Activated T-helper 17 cell treated with anti-CD3 and anti-CD28 coated beads, Interleukin-2, amount 50 U/mL, for 72 hours (primary cell): ENCODE results near the gene CALN1. TPM values are rescaled to one million over a fixed set of nuclear protein-coding genes. Genes with fewer than 3 reads are reported as not detected.

Experiments used
- ATAC-seq: fragments of 150-1000 bp; cut with Tn5 transposase; replicated peaks from 2 replicates; pipeline ENCODE4 v1.10.0; 2021; ENCODE audit warnings: mild to moderate bottlenecking, moderate library complexity
- H3K27ac Mint-ChIP-seq: one replicate; pipeline ENCODE4 v1.8.0; 2022; ENCODE audit warnings: mixed read lengths
- H3K27me3 Mint-ChIP-seq: one replicate; pipeline ENCODE4 v1.8.0; 2022; ENCODE audit warnings: mixed read lengths
- H3K36me3 Mint-ChIP-seq: one replicate; pipeline ENCODE4 v1.8.0; 2022; ENCODE audit warnings: low read depth, mild to moderate bottlenecking, mixed read lengths
- H3K4me1 Mint-ChIP-seq: one replicate; pipeline ENCODE4 v1.8.0; 2022; ENCODE audit warnings: mixed read lengths
- H3K4me3 Mint-ChIP-seq: one replicate; pipeline ENCODE4 v1.8.0; 2022; ENCODE audit warnings: mild to moderate bottlenecking, mixed read lengths
- H3K9me3 Mint-ChIP-seq: one replicate; pipeline ENCODE4 v1.8.0; 2022; ENCODE audit warnings: mixed read lengths
- total RNA-seq, 2 donors: library from RNA; stranded (reverse); gene quantifications; one replicate each; pipeline ENCODE4 v1.2.3, GENCODE V29; 2022

Gene CALN1
- total RNA-seq, 2 donors from 2014 or later = not detected

- Mint-ChIP-seq H3K27ac (no peak overlapping the region), H3K36me3 (no peaks in the 10 kb centered on the region), H3K4me1 (no peaks in the 10 kb centered on the region), H3K9me3 (peaks cover 4% of the 10 kb centered on the region), H3K27me3 (no peaks in the 10 kb centered on the region), H3K4me3 (no peak overlapping the region)
- no peak for ATAC-seq
These were observed 397.0 kb downstream of the CALN1 start for GRCh38 chr7:72015136-72015535.

DNA sequence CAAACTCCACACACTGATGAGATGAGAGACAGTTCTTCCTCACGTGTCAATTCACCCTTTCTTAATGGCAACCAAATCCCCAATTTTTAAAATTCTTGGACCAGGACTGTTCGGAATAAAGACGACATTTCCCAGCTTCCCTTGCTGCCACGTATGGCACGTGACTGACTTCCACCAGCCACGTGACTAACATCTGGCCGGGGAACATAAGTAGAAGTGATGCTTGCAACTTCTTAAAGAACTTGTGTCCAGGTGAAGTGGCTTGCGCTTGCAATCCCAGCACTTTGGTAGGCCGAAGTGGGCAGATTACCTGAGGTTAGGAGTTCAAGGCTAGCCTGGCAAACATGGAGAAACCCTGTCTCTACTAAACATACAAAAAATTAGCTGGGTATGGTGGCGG lies 405.1 kb downstream of the CALN1 start:
- Mint-ChIP-seq H3K4me3 (no peak overlapping the region), H3K4me1 (no peaks in the 10 kb centered on the region), H3K36me3 (no peaks in the 10 kb centered on the region), H3K9me3 (peaks cover 7% of the 10 kb centered on the region), H3K27ac (no peak overlapping the region), H3K27me3 (no peaks in the 10 kb centered on the region)
- no peak for ATAC-seq

DNA sequence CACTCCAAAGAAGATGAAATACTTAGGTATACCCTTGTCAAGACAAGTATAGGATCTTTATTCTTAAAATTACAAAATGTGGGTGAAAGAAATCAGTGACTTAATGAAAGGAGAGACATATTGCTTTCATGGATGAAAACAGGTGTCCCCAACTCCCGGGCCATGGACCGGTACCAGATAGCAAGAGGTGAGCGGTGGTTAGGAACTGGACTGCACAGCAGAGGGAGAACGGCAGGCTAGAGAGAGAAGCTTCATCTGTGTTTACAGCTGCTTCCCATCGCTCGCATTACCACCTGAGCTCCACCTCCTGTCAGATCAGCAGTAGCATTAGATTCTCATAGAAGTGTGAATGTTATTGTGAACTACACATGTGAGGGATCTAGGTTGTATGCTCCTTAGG lies 408.9 kb downstream of the CALN1 start:
- Mint-ChIP-seq H3K27me3 (no peaks in the 10 kb centered on the region), H3K27ac (no peak overlapping the region), H3K9me3 (peaks cover 3% of the 10 kb centered on the region), H3K4me1 (no peaks in the 10 kb centered on the region), H3K4me3 (no peak overlapping the region), H3K36me3 (no peaks in the 10 kb centered on the region)
- ATAC-seq = no peak

- Mint-ChIP-seq H3K9me3 (no peaks in the 10 kb centered on the region), H3K27me3 (no peaks in the 10 kb centered on the region), H3K36me3 (no peaks in the 10 kb centered on the region), H3K4me1 (no peaks in the 10 kb centered on the region), H3K4me3 (no peak overlapping the region), H3K27ac (no peak overlapping the region)
- no peak for ATAC-seq
These were observed 416.0 kb downstream of the CALN1 start for GRCh38 chr7:71996141-71996540.

DNA sequence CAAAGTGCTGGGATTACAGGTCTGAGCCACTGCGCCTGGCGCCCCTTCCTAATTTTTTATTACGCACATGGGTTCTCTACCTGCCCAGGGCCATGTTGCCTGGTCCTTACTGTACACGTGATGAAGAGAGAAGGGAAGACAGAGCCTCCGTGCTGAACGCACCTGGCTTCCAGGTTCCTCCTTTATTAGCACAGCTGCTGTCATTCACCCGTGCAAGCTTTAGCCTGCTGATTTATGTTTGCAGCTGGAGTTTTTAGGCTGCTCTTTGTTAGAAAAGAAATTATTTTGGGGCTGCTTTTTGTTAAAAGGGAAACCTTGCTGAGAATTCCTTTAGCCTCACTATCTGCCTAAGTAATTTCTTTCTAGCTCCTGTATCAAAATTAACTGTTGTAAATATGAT lies 417.0 kb downstream of the CALN1 start:
- no peaks in the 10 kb centered on the region for H3K27me3 Mint-ChIP-seq
- no peaks in the 10 kb centered on the region for H3K36me3 Mint-ChIP-seq
- no peak overlapping the region for H3K4me3 Mint-ChIP-seq
- no peak for ATAC-seq
- no peak overlapping the region for H3K27ac Mint-ChIP-seq
- no peaks in the 10 kb centered on the region for H3K4me1 Mint-ChIP-seq
- H3K9me3 Mint-ChIP-seq = peaks cover 3% of the 10 kb centered on the region

DNA sequence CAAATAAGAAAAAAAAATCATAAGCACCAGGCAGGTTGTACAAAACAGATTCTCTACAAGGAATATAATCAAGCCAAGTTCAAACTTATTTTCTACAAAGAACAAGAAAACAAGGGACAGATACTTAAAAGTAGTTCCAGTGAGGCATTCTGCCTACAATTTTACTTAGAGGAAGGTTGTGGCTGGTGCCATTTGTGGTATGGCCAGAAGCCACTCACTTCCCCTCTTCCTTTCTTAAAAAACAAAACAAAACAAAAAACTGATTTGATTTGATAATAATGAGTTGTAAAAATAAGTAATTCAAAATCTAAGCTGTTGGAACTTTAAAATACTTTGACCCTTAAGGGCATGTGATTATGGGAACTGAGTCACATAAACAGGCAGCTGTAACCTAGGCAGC lies 420.6 kb downstream of the CALN1 start:
- no peaks in the 10 kb centered on the region for H3K4me1 Mint-ChIP-seq
- peaks cover 7% of the 10 kb centered on the region for H3K9me3 Mint-ChIP-seq
- no peaks in the 10 kb centered on the region for H3K27me3 Mint-ChIP-seq
- no peak overlapping the region for H3K27ac Mint-ChIP-seq
- H3K36me3 Mint-ChIP-seq = no peaks in the 10 kb centered on the region
- H3K4me3 Mint-ChIP-seq = no peak overlapping the region
- ATAC-seq = no peak

GRCh38 chr7:71990138-71990462 lies 422.0 kb downstream of the CALN1 start:
- peaks cover 7% of the 10 kb centered on the region for H3K9me3 Mint-ChIP-seq
- H3K4me3 Mint-ChIP-seq = no peak overlapping the region
- no peaks in the 10 kb centered on the region for H3K27me3 Mint-ChIP-seq
- no peak for ATAC-seq
- H3K36me3 Mint-ChIP-seq = no peaks in the 10 kb centered on the region
- no peaks in the 10 kb centered on the region for H3K4me1 Mint-ChIP-seq
- H3K27ac Mint-ChIP-seq = no peak overlapping the region

DNA sequence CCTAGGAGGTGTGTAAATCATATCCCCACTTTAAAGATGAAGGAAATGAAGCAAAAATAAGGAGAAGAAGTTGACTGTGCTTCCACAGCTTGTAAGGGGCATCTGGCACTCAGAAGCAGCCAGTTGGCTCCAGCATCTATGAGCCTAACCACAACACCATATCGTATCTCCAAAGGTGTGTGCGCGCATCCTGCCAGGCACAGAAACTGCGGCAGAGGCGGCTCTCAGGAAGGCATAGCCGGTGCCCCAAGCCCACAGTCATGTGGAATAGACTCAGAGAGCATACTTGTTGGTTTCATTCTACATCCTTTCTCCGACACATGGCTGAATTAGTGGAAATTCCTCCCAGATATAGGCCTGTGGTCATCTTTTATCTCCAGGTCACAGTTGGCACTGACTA lies 423.9 kb downstream of the CALN1 start:
- H3K27me3 Mint-ChIP-seq = peaks cover 6% of the 10 kb centered on the region
- no peaks in the 10 kb centered on the region for H3K4me1 Mint-ChIP-seq
- peaks cover 19% of the 10 kb centered on the region for H3K9me3 Mint-ChIP-seq
- no peaks in the 10 kb centered on the region for H3K36me3 Mint-ChIP-seq
- no peak overlapping the region for H3K27ac Mint-ChIP-seq
- no peak overlapping the region for H3K4me3 Mint-ChIP-seq
- ATAC-seq = no peak

GRCh38 chr7:71987200-71987767 lies 424.9 kb downstream of the CALN1 start:
- Mint-ChIP-seq H3K9me3 (peaks cover 21% of the 10 kb centered on the region), H3K27ac (no peak overlapping the region), H3K4me1 (no peaks in the 10 kb centered on the region), H3K4me3 (no peak overlapping the region), H3K36me3 (no peaks in the 10 kb centered on the region), H3K27me3 (peaks cover 6% of the 10 kb centered on the region)
- no peak for ATAC-seq

DNA sequence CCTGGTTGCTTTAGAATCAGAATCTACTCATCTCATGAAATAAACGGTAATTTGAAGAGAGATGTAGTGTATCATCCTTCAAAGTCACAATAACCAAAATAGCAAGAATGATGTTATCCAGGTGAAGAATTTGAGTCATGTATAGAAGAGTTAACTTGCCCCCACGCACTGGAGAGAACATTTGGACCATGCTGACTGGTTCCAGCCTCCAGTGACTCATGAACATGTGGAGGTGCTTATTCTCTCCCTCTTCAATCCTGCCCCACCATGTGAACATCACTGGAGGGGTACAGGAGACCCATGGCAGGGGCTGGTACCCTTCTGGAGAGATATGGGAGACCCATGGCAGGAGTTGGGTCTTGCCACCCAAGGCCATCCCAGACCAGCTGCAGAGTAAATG lies 427.8 kb downstream of the CALN1 start:
- peaks cover 15% of the 10 kb centered on the region for H3K9me3 Mint-ChIP-seq
- H3K4me1 Mint-ChIP-seq = no peaks in the 10 kb centered on the region
- peaks cover 6% of the 10 kb centered on the region for H3K27me3 Mint-ChIP-seq
- no peaks in the 10 kb centered on the region for H3K36me3 Mint-ChIP-seq
- H3K4me3 Mint-ChIP-seq = no peak overlapping the region
- H3K27ac Mint-ChIP-seq = no peak overlapping the region
- no peak for ATAC-seq

GRCh38 chr7:71982851-71983250 lies 429.3 kb downstream of the CALN1 start:
- no peak for ATAC-seq
- Mint-ChIP-seq H3K36me3 (no peaks in the 10 kb centered on the region), H3K4me3 (no peak overlapping the region), H3K9me3 (peaks cover 15% of the 10 kb centered on the region), H3K4me1 (no peaks in the 10 kb centered on the region), H3K27me3 (peaks cover 6% of the 10 kb centered on the region), H3K27ac (no peak overlapping the region)

DNA sequence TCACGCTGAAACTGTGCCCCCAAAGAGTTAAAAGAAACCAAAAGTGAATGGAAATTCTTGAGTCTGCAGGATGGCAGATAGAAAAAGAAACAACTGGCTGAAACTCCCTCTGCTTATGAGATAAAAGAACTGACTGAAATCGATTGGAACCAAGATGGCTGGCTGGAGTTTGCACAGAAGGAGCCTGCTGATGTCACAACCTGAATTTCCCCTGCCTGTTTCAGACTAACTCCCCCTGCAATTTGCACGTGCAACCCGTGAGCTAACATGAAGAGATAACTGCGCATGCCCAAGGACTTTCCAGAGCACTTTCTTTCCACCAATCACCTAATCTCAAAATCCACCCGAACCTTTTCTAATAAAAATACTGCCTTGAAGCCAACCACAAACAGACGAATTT lies 435.5 kb downstream of the CALN1 start:
- Mint-ChIP-seq H3K27ac (no peak overlapping the region), H3K36me3 (no peaks in the 10 kb centered on the region), H3K27me3 (no peaks in the 10 kb centered on the region), H3K4me3 (no peak overlapping the region), H3K4me1 (no peaks in the 10 kb centered on the region), H3K9me3 (peaks cover 5% of the 10 kb centered on the region)
- ATAC-seq = no peak

GRCh38 chr7:71974611-71975010 lies 437.5 kb downstream of the CALN1 start:
- H3K9me3 Mint-ChIP-seq = peaks cover 8% of the 10 kb centered on the region
- no peak overlapping the region for H3K27ac Mint-ChIP-seq
- ATAC-seq = no peak
- H3K4me3 Mint-ChIP-seq = no peak overlapping the region
- no peaks in the 10 kb centered on the region for H3K4me1 Mint-ChIP-seq
- no peaks in the 10 kb centered on the region for H3K36me3 Mint-ChIP-seq
- H3K27me3 Mint-ChIP-seq = no peaks in the 10 kb centered on the region

DNA sequence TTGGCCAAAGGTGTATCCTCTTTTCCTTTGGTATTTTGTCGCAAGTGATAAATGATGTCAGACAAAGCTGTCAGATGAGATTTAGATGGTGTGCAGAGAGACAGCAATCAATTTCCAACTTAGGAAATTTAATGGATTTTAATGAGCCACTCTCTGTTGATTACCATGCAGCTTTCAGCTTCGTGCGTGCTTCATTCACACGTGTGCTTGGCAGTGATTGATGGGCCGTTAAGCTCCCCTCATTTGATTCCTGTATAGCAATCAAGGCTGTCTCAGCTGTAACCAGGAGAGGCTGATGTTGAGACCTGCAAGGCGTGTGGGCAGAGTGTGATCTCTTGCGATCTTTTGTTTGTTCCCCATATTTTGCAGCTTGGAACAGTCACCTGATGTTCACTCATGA lies 439.6 kb downstream of the CALN1 start:
- ATAC-seq = no peak
- H3K36me3 Mint-ChIP-seq = no peaks in the 10 kb centered on the region
- no peaks in the 10 kb centered on the region for H3K27me3 Mint-ChIP-seq
- H3K9me3 Mint-ChIP-seq = peaks cover 8% of the 10 kb centered on the region
- no peak overlapping the region for H3K4me3 Mint-ChIP-seq
- no peaks in the 10 kb centered on the region for H3K4me1 Mint-ChIP-seq
- H3K27ac Mint-ChIP-seq = no peak overlapping the region

DNA sequence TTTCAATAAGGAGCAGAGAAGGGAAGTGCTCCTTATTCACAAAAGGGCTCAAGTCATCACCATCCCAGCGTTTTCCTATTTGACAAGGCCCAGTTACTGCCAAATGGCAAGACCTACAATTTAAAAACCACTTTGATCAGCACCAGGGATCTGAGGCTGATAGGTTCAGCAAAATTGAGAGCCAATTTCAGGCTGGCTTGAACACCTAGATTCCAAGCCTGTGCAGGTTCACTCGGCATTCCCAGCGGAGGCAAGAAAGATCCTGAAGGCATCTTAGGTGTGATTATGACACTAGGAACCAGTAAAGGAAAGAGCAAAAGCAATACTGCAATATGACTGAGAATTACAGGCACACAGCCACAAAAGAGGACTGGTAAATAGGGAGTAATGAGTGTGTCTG lies 441.4 kb downstream of the CALN1 start:
- ATAC-seq = no peak
- Mint-ChIP-seq H3K4me1 (no peaks in the 10 kb centered on the region), H3K9me3 (peaks cover 3% of the 10 kb centered on the region), H3K4me3 (no peak overlapping the region), H3K27me3 (no peaks in the 10 kb centered on the region), H3K27ac (no peak overlapping the region), H3K36me3 (no peaks in the 10 kb centered on the region)

DNA sequence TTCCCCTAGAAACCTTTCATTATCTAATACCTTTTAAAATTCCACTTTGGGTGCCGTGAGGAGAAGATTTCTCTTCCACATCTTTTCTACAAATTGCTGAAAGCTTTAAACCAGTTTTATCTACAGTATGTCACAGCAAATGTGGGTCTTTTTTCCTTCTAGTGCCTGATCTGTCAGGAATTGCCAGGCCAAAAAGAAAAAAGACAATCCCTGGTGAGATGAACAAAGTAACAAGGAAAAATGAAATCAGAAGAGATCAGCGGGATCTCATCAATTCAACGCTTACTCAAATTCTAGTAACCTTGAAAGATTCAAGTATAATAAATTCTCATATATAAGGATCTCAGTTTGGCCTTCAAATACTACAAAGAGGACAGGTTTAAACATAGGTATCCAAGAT lies 449.5 kb downstream of the CALN1 start:
- no peak overlapping the region for H3K4me3 Mint-ChIP-seq
- H3K9me3 Mint-ChIP-seq = no peaks in the 10 kb centered on the region
- no peak overlapping the region for H3K27ac Mint-ChIP-seq
- H3K4me1 Mint-ChIP-seq = no peaks in the 10 kb centered on the region
- H3K36me3 Mint-ChIP-seq = no peaks in the 10 kb centered on the region
- no peaks in the 10 kb centered on the region for H3K27me3 Mint-ChIP-seq
- ATAC-seq = no peak
